Thoracic aorta (tissue), 2 donors: ENCODE results near the gene PPCDC. TPM values are rescaled to one million over a fixed set of nuclear protein-coding genes. Genes with fewer than 3 reads are reported as not detected.

Source experiments
- ATAC-seq: fragments of 150-250 bp; one replicate; pipeline ENCODE4 v1.8.0; 2017; ENCODE audit warnings: low read depth; ENCODE audit not compliant: insufficient number of reproducible peaks, low FRiP score
- DNase-seq: peaks from one replicate; pipeline ENCODE4 v3.0.0-alpha.2; 2020; ENCODE audit warnings: low spot score
- H3K27ac ChIP-seq, 2 donors: fragments of 200-600 bp; sonication (generic); 1 replicate in 1 of 2; 2 replicates in 1 of 2; pipeline ENCODE4 v1.5.1; 2016; ENCODE audit warnings: mild to moderate bottlenecking in 2 of 2, moderate library complexity in 2 of 2
- H3K27me3 ChIP-seq: fragments of 200-600 bp; sonication (generic); replicated peaks from 2 replicates; pipeline ENCODE4 v1.6.0; 2016; ENCODE audit warnings: mild to moderate bottlenecking; ENCODE audit not compliant: insufficient read depth
- H3K36me3 ChIP-seq: fragments of 200-600 bp; sonication (generic); one replicate; pipeline ENCODE4 v1.5.1; 2016
- H3K4me1 ChIP-seq, 2 donors: fragments of 200-600 bp; sonication (generic); 1 replicate in 1 of 2; 2 replicates in 1 of 2; pipeline versions ENCODE4 v1.5.1 to v1.6.0; 2016; ENCODE audit warnings: low read depth in 2 of 2, mild to moderate bottlenecking in 1 of 2; ENCODE audit not compliant: control insufficient read depth in 1 of 2
- H3K4me3 ChIP-seq: fragments of 200-600 bp; sonication (generic); 2 replicates; pipeline ENCODE4 v1.5.1; 2016; ENCODE audit warnings: mild to moderate bottlenecking
- H3K9me3 ChIP-seq: fragments of 200-600 bp; sonication (generic); 2 replicates; pipeline ENCODE4 v1.5.1; 2016
- CTCF ChIP-seq: fragments of 200-600 bp; sonication (generic); IDR thresholded peaks from one replicate; pipeline ENCODE4 v1.5.1; 2019; ENCODE audit warnings: antibody characterized with exemption
- total RNA-seq, 2 donors: library from RNA; depleted of rRNA; stranded (reverse); fragments of >200 nt; gene quantifications; one replicate each; pipeline versions ENCODE4 v1.1.0 to v1.2.3, GENCODE V29; 2016

Gene PPCDC
- 10 to 100 TPM in 1 of 2 donors, 1 to 10 TPM in 1; 8.5 to 13.7 TPM for total RNA-seq

- Histone ChIP-seq H3K36me3 (no peaks in the 10 kb centered on the region), H3K4me1 (peaks cover 5 to 15% of the 10 kb centered on the region in 2 donors), H3K27ac (peak within 1 kb of the TSS; percentile 75 to 83), H3K9me3 (no peaks in the 10 kb centered on the region), H3K27me3 (no peaks in the 10 kb centered on the region), H3K4me3 (peak within 1 kb of the TSS; percentile 91)
- no peak for TF ChIP-seq CTCF
- ATAC-seq, result peak; percentile 94
- peak; percentile 88 for DNase-seq
Observed at GRCh38 chr15:75023181-75023871, at the start of gene PPCDC. PPCDC (plus strand) TSS chr15:75023590; CDS start chr15:75028319, 4,729 bp downstream.

- H3K36me3 ChIP-seq, result no peaks in the 10 kb centered on the region
- H3K27me3 ChIP-seq, result no peaks in the 10 kb centered on the region
- TF ChIP-seq CTCF, result no peak
- DNase-seq (no peak), ATAC-seq (no peak)
- H3K27ac ChIP-seq, result no peak overlapping the region
- H3K4me1 ChIP-seq, result no peaks in the 10 kb centered on the region
- no peak overlapping the region for H3K4me3 ChIP-seq
- H3K9me3 ChIP-seq, result no peaks in the 10 kb centered on the region
Observed at GRCh38 chr15:74976159-74976558, 47.2 kb upstream of the PPCDC start.

- H3K36me3 ChIP-seq, result no peaks in the 10 kb centered on the region
- H3K9me3 ChIP-seq, result no peaks in the 10 kb centered on the region
- H3K4me3 ChIP-seq, result no peak overlapping the region
- ATAC-seq (no peak), DNase-seq (no peak)
- TF ChIP-seq CTCF, result no peak
- H3K4me1 ChIP-seq, result no peaks in the 10 kb centered on the region
- no peak overlapping the region for H3K27ac ChIP-seq
- no peaks in the 10 kb centered on the region for H3K27me3 ChIP-seq
Observed at GRCh38 chr15:74977599-74977998, 45.8 kb upstream of the PPCDC start.

- Histone ChIP-seq H3K36me3 (no peaks in the 10 kb centered on the region), H3K4me3 (no peak overlapping the region), H3K9me3 (no peaks in the 10 kb centered on the region), H3K27me3 (no peaks in the 10 kb centered on the region), H3K27ac (no peak overlapping the region), H3K4me1 (no peaks in the 10 kb centered on the region)
- DNase-seq (no peak), ATAC-seq (no peak)
- no peak for TF ChIP-seq CTCF
Observed at GRCh38 chr15:74978077-74978476, 45.3 kb upstream of the PPCDC start.

- no peak for ATAC-seq
Observed at GRCh38 chr15:74978503-74978902, 44.9 kb upstream of the PPCDC start.

More at GRCh38 chr15:74978503-74978902, 44.9 kb upstream of the PPCDC start:
- no peak for TF ChIP-seq CTCF
- H3K27me3 ChIP-seq, result no peaks in the 10 kb centered on the region
- H3K9me3 ChIP-seq, result no peaks in the 10 kb centered on the region
- no peaks in the 10 kb centered on the region for H3K4me1 ChIP-seq
- DNase-seq, result no peak
- H3K36me3 ChIP-seq, result no peaks in the 10 kb centered on the region
- H3K4me3 ChIP-seq, result no peak overlapping the region
- H3K27ac ChIP-seq, result no peak overlapping the region
